Endodermal cell (in vitro differentiated cells): ENCODE results near the gene ZNF500. TPM values are rescaled to one million over a fixed set of nuclear protein-coding genes. Genes with fewer than 3 reads are reported as not detected.

Experiments used
- DNase-seq: peaks from one replicate; pipeline ENCODE4 v3.0.0-alpha.2; 2017
- H3K27ac ChIP-seq: 2 replicates; pipeline ENCODE4 v1.5.1; 2013; ENCODE audit warnings: mild to moderate bottlenecking, low read depth, low read length, moderate library complexity
- H3K27me3 ChIP-seq: 2 replicates; pipeline ENCODE4 v1.6.1; 2013; ENCODE audit warnings: mild to moderate bottlenecking, low read length, moderate library complexity; ENCODE audit not compliant: insufficient read depth, control insufficient read depth, poor library complexity, severe bottlenecking
- H3K36me3 ChIP-seq: 2 replicates; pipeline ENCODE4 v1.7.0; 2013; ENCODE audit warnings: mild to moderate bottlenecking, low read length, moderate library complexity; ENCODE audit not compliant: control insufficient read depth, insufficient read depth
- H3K4me1 ChIP-seq: one replicate; pipeline ENCODE4 v1.7.0; 2013; ENCODE audit warnings: low read length; ENCODE audit not compliant: control insufficient read depth, insufficient read depth
- H3K4me3 ChIP-seq: 2 replicates; pipeline ENCODE4 v1.5.1; 2013; ENCODE audit warnings: mild to moderate bottlenecking, low read length, moderate library complexity
- H3K9ac ChIP-seq: 2 replicates; pipeline ENCODE4 v1.6.1; 2013; ENCODE audit warnings: mild to moderate bottlenecking, low read length, moderate library complexity; ENCODE audit not compliant: poor library complexity, severe bottlenecking; ENCODE audit errors: extremely low read depth
- H3K9me3 ChIP-seq: 2 replicates; pipeline ENCODE4 v1.6.1; 2013; ENCODE audit warnings: mild to moderate bottlenecking, low read length, moderate library complexity; ENCODE audit not compliant: control insufficient read depth
- H3K27ac Mint-ChIP-seq: 2 replicates; pipeline ENCODE4 v1.8.0; 2020; ENCODE audit warnings: mixed read lengths
- H3K27me3 Mint-ChIP-seq: 2 replicates; pipeline ENCODE4 v1.8.0; 2021; ENCODE audit warnings: mild to moderate bottlenecking, mixed read lengths; ENCODE audit not compliant: insufficient read depth
- H3K36me3 Mint-ChIP-seq: 2 replicates; pipeline ENCODE4 v1.8.0; 2020; ENCODE audit warnings: low read depth, mixed read lengths
- H3K4me1 Mint-ChIP-seq: 2 replicates; pipeline ENCODE4 v1.8.0; 2020; ENCODE audit warnings: mixed read lengths
- H3K4me3 Mint-ChIP-seq: 2 replicates; pipeline ENCODE4 v1.8.0; 2020; ENCODE audit warnings: mild to moderate bottlenecking, moderate library complexity, mixed read lengths
- H3K9me3 Mint-ChIP-seq: 2 replicates; pipeline ENCODE4 v1.8.0; 2020; ENCODE audit warnings: mild to moderate bottlenecking, mixed read lengths
- CTCF ChIP-seq: fragments of 200-600 bp; sonication (generic); conservative IDR thresholded peaks from 2 replicates; pipeline ENCODE4 v1.5.0; 2021; ENCODE audit warnings: antibody characterized with exemption, mild to moderate bottlenecking
- WGBS, 2 experiments: methylation state at CpG; one replicate each; pipeline versions ENCODE4 v1.1.5 to v1.1.7; 2013; ENCODE audit warnings: missing lambda C conversion rate in 2 of 2, mixed read lengths in 1 of 2; ENCODE audit not compliant: insufficient coverage in 1 of 2, insufficient read length in 1 of 2; 5-methylcytosine and 5-hydroxymethylcytosine counted together
- total RNA-seq, 2 donors: library from RNA; stranded (reverse); fragmentation: NEBNext Ultra II Directional in 1 of 2; extraction: Animal tissue kit (Norgen Biotek cat#: 25700) in 1 of 2; gene quantifications; 2 replicates in 1 of 2; 3 replicates in 1 of 2; pipeline ENCODE4 v1.2.1, GENCODE V29; 2021

ZNF500 gene
- total RNA-seq, 2 donors from 2014 or later: 17.2 to 21.6 TPM

- Histone ChIP-seq H3K4me1 (no peaks in the 10 kb centered on the region), H3K4me3 (no peak overlapping the region), H3K27me3 (no peaks in the 10 kb centered on the region), H3K36me3 (peaks cover 67% of the 10 kb centered on the region), H3K9ac (no peak overlapping the region), H3K9me3 (no peaks in the 10 kb centered on the region), H3K27ac (no peak overlapping the region)
- TF ChIP-seq CTCF: no peak
- no peaks in the 10 kb centered on the region for H3K27me3 Mint-ChIP-seq
- no peak overlapping the region for H3K4me3 Mint-ChIP-seq
- DNase-seq: no peak
- no peaks in the 10 kb centered on the region for H3K4me1 Mint-ChIP-seq
- H3K27ac Mint-ChIP-seq: no peak overlapping the region
- H3K36me3 Mint-ChIP-seq: peaks cover 63% of the 10 kb centered on the region
- 97 to 98% methylated on average over 3 to 4 of the region's 4 CpGs for WGBS, 2 experiments
- H3K9me3 Mint-ChIP-seq: no peaks in the 10 kb centered on the region
Measured at GRCh38 chr16:4709481-4709880, 57.5 kb downstream of the ZNF500 start.

GRCh38 chr16:4706871-4707270 lies 60.1 kb downstream of the ZNF500 start:
- Histone ChIP-seq H3K4me3 (no peak overlapping the region), H3K36me3 (peaks cover 61% of the 10 kb centered on the region), H3K9me3 (no peaks in the 10 kb centered on the region), H3K9ac (no peak overlapping the region), H3K4me1 (no peaks in the 10 kb centered on the region), H3K27me3 (no peaks in the 10 kb centered on the region), H3K27ac (no peak overlapping the region)
- no peak overlapping the region for H3K4me3 Mint-ChIP-seq
- H3K27ac Mint-ChIP-seq: no peak overlapping the region
- TF ChIP-seq CTCF: no peak
- whole genome bisulfite sequencing, 2 experiments: 90 to 94% methylated on average over 5 to 7 of the region's 7 CpGs
- no peaks in the 10 kb centered on the region for H3K9me3 Mint-ChIP-seq
- DNase-seq: no peak
- H3K4me1 Mint-ChIP-seq: no peaks in the 10 kb centered on the region
- peaks cover 49% of the 10 kb centered on the region for H3K36me3 Mint-ChIP-seq
- no peaks in the 10 kb centered on the region for H3K27me3 Mint-ChIP-seq

GRCh38 chr16:4704913-4705312 lies 62.0 kb downstream of the ZNF500 start:
- H3K9me3 ChIP-seq: no peaks in the 10 kb centered on the region
- H3K4me3 ChIP-seq: no peak overlapping the region
- H3K27me3 Mint-ChIP-seq: no peaks in the 10 kb centered on the region
- H3K9me3 Mint-ChIP-seq: no peaks in the 10 kb centered on the region
- H3K4me3 Mint-ChIP-seq: no peak overlapping the region
- H3K9ac ChIP-seq: no peak overlapping the region
- 94 to 95% methylated on average over 14 of the region's 14 CpGs for WGBS, 2 experiments
- peaks cover 44% of the 10 kb centered on the region for H3K36me3 Mint-ChIP-seq
- no peak for TF ChIP-seq CTCF
- no peak overlapping the region for H3K27ac ChIP-seq
- H3K4me1 Mint-ChIP-seq: no peaks in the 10 kb centered on the region
- no peaks in the 10 kb centered on the region for H3K27me3 ChIP-seq
- no peaks in the 10 kb centered on the region for H3K4me1 ChIP-seq
- no peak overlapping the region for H3K27ac Mint-ChIP-seq
- peaks cover 61% of the 10 kb centered on the region for H3K36me3 ChIP-seq
- no peak for DNase-seq
